Smooth muscle cell (in vitro differentiated cells): ENCODE measurements around the gene NRXN3. TPM values are rescaled to one million over a fixed set of nuclear protein-coding genes. Genes with fewer than 3 reads are reported as not detected.

Source experiments
- DNase-seq: peaks from one replicate; lab custom pipeline; 2025; ENCODE audit not compliant: unreplicated experiment; lab: John Stamatoyannopoulos, UW
- H2AFZ ChIP-seq: fragments of 200-600 bp; sonication (generic); 2 replicates; pipeline ENCODE4 v1.6.0; 2016; ENCODE audit warnings: antibody characterized with exemption, low read depth, mild to moderate bottlenecking
- H3F3A ChIP-seq: fragments of 200-600 bp; sonication (generic); 2 replicates; pipeline ENCODE4 v1.6.0; 2017; ENCODE audit warnings: antibody characterized with exemption, low read depth
- H3K27ac ChIP-seq: fragments of 200-600 bp; sonication (generic); 2 replicates; pipeline ENCODE4 v1.5.1; 2016; ENCODE audit warnings: low read depth, mild to moderate bottlenecking
- H3K27me3 ChIP-seq: fragments of 200-600 bp; sonication (generic); 2 replicates; pipeline ENCODE4 v1.6.1; 2016; ENCODE audit warnings: low read depth, mild to moderate bottlenecking
- H3K36me3 ChIP-seq: fragments of 200-600 bp; sonication (generic); 2 replicates; pipeline ENCODE4 v1.5.1; 2016; ENCODE audit warnings: low read depth
- H3K4me1 ChIP-seq: fragments of 200-600 bp; sonication (generic); 2 replicates; pipeline ENCODE4 v1.5.1; 2016; ENCODE audit warnings: low read depth
- H3K4me2 ChIP-seq: fragments of 200-600 bp; sonication (generic); 2 replicates; pipeline ENCODE4 v1.6.0; 2016; ENCODE audit warnings: mild to moderate bottlenecking
- H3K4me3 ChIP-seq: fragments of 200-600 bp; sonication (generic); 2 replicates; pipeline ENCODE4 v1.5.1; 2016; ENCODE audit warnings: mild to moderate bottlenecking
- H3K79me2 ChIP-seq: fragments of 200-600 bp; sonication (generic); 2 replicates; pipeline ENCODE4 v1.6.0; 2016; ENCODE audit warnings: low read depth, mild to moderate bottlenecking
- H3K9ac ChIP-seq: fragments of 200-600 bp; sonication (generic); 2 replicates; pipeline ENCODE4 v1.6.0; 2016; ENCODE audit warnings: low read depth
- H3K9me3 ChIP-seq: fragments of 200-600 bp; sonication (generic); replicated peaks from 2 replicates; pipeline ENCODE4 v1.5.1; 2016; ENCODE audit warnings: low read depth
- H4K20me1 ChIP-seq: fragments of 200-600 bp; sonication (generic); 2 replicates; pipeline ENCODE4 v1.6.0; 2016; ENCODE audit warnings: low read depth
- CTCF ChIP-seq: fragments of 200-600 bp; sonication (generic); IDR thresholded peaks from 2 replicates; pipeline ENCODE4 v1.5.1; 2017; ENCODE audit warnings: borderline replicate concordance, mild to moderate bottlenecking, antibody characterized with exemption; ENCODE audit not compliant: insufficient read depth, poor library complexity, severe bottlenecking
- WGBS: methylation state at CpG from one replicate; pipeline ENCODE4 v1.1.7; 2016; ENCODE audit warnings: low lambda C conversion rate; 5-methylcytosine and 5-hydroxymethylcytosine counted together
- polyA plus RNA-seq: library from polyadenylated mRNA; unstranded; fragments of >200 nt; fragmentation: Nextera tagmentation; extraction: Ambion mirVana; gene quantifications from 2 replicates; pipeline ENCODE4 v1.2.1, GENCODE V29; 2016
- total RNA-seq: library from RNA; depleted of rRNA; stranded (reverse); fragments of >200 nt; gene quantifications from 2 replicates; pipeline ENCODE4 v1.2.3, GENCODE V29; 2014

Gene NRXN3
- total and polyA plus RNA-seq, 2 experiments from 2014 or later: 1.2 to 7.0 TPM

GRCh38 chr14:78383060-78383459 is 212.9 kb downstream of the NRXN3 start:
- TF ChIP-seq CTCF: no peak
- Histone ChIP-seq H3K9me3 (no peaks in the 10 kb centered on the region), H4K20me1 (no peaks in the 10 kb centered on the region), H3K9ac (no peak overlapping the region), H3K4me1 (no peaks in the 10 kb centered on the region), H3K79me2 (no peaks in the 10 kb centered on the region), H2AFZ (no peak overlapping the region), H3F3A (no peaks in the 10 kb centered on the region), H3K27ac (no peak overlapping the region), H3K36me3 (no peaks in the 10 kb centered on the region), H3K27me3 (no peaks in the 10 kb centered on the region), H3K4me2 (no peak overlapping the region), H3K4me3 (no peak overlapping the region)
- DNase-seq: no peak
- 80% methylated on average over 3 of the region's 3 CpGs for WGBS

- Histone ChIP-seq H3K4me1 (peaks cover 5% of the 10 kb centered on the region), H3K36me3 (no peaks in the 10 kb centered on the region), H3F3A (no peaks in the 10 kb centered on the region), H3K79me2 (no peaks in the 10 kb centered on the region), H3K27me3 (no peaks in the 10 kb centered on the region), H3K4me2 (no peak overlapping the region), H4K20me1 (no peaks in the 10 kb centered on the region), H3K4me3 (no peak overlapping the region), H3K27ac (no peak overlapping the region), H3K9ac (no peak overlapping the region), H2AFZ (no peak overlapping the region), H3K9me3 (no peaks in the 10 kb centered on the region)
- DNase-seq: no peak
- TF ChIP-seq CTCF: no peak
- WGBS: 90% methylated on average over 1 of the region's 1 CpG
These were observed 228.0 kb downstream of the NRXN3 start for GRCh38 chr14:78398216-78398615.

DNA sequence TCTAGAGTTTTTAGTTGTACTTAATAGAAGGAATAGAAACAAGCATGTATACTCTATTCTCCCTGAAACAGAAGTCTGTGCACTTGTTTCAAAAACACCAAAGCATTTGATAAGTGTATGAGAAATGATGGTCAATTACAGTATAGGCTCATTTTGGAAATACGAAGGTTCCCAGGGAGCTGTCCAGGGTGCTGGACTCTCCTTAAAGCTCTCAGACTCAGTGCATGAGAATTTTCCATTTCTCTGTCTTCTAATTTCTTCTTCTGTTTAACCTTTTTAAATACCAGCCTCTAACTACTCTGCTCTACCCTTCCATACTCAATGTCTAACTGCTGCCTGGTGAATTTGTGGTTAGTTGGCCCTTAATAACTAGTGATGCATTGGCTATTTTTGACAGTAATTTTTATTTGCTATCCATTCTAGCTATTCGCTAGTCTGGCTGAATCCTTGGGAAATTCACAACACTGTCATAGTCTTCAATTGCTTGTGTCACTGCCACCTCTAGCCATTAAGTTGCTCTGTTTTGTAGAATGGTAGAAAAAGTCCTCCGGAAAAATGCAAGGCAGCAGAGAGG is 229.2 kb downstream of the NRXN3 start:
- no peak overlapping the region for H3K27ac ChIP-seq
- no peaks in the 10 kb centered on the region for H3K79me2 ChIP-seq
- H2AFZ ChIP-seq: no peak overlapping the region
- H3K4me3 ChIP-seq: no peak overlapping the region
- TF ChIP-seq CTCF: no peak
- H3K9ac ChIP-seq: no peak overlapping the region
- H3K27me3 ChIP-seq: no peaks in the 10 kb centered on the region
- peaks cover 11% of the 10 kb centered on the region for H3K4me1 ChIP-seq
- no peaks in the 10 kb centered on the region for H4K20me1 ChIP-seq
- DNase-seq: no peak
- 57% methylated on average over 3 of the region's 3 CpGs for WGBS
- H3K36me3 ChIP-seq: no peaks in the 10 kb centered on the region
- no peak overlapping the region for H3K4me2 ChIP-seq
- H3K9me3 ChIP-seq: no peaks in the 10 kb centered on the region
- no peaks in the 10 kb centered on the region for H3F3A ChIP-seq

GRCh38 chr14:78401866-78402265 is 231.7 kb downstream of the NRXN3 start:
- Histone ChIP-seq H3K36me3 (no peaks in the 10 kb centered on the region), H3K27me3 (no peaks in the 10 kb centered on the region), H3K4me3 (no peak overlapping the region), H3K4me2 (no peak overlapping the region), H4K20me1 (no peaks in the 10 kb centered on the region), H2AFZ (no peak overlapping the region), H3K9me3 (no peaks in the 10 kb centered on the region), H3K9ac (no peak overlapping the region), H3K79me2 (no peaks in the 10 kb centered on the region), H3K4me1 (peaks cover 11% of the 10 kb centered on the region), H3K27ac (no peak overlapping the region), H3F3A (no peaks in the 10 kb centered on the region)
- 78% methylated on average over 3 of the region's 3 CpGs for WGBS
- no peak for DNase-seq
- no peak for TF ChIP-seq CTCF
